ENCODE results near the gene CASP10.

CASP10 gene

GRCh38 chr2:201156036-201156435, 26.9 kb upstream of the CASP10 start:
- no peak for DNase-seq (ENCODE audit: extremely low read depth, insufficient read length)
- Histone ChIP-seq H3K36me3 (ENCODE audit: control insufficient read depth, insufficient read depth, low read length) (peaks cover 41% of the 10 kb centered on the region), H3K4me3 (replicated peaks; ENCODE audit: low read depth, low read length) (no peak overlapping the region), H3K27me3 (replicated peaks; ENCODE audit: control insufficient read depth, insufficient read depth, low read length) (no peaks in the 10 kb centered on the region)
- TF ChIP-seq CTCF (IDR thresholded peaks at IDR 0.05; ENCODE audit: insufficient read depth, low read length, poor library complexity, severe bottlenecking): no peak

GRCh38 chr2:201156640-201157039, 26.3 kb upstream of the CASP10 start:
- H3K4me3 ChIP-seq (replicated peaks; ENCODE audit: low read depth, low read length): no peak overlapping the region
- H3K27me3 ChIP-seq (replicated peaks; ENCODE audit: control insufficient read depth, insufficient read depth, low read length): no peaks in the 10 kb centered on the region
- no peak for TF ChIP-seq CTCF (IDR thresholded peaks at IDR 0.05; ENCODE audit: insufficient read depth, low read length, poor library complexity, severe bottlenecking)
- H3K36me3 ChIP-seq (ENCODE audit: control insufficient read depth, insufficient read depth, low read length): peaks cover 40% of the 10 kb centered on the region
- no peak for DNase-seq (ENCODE audit: extremely low read depth, insufficient read length)

GRCh38 chr2:201157694-201158093, 25.2 kb upstream of the CASP10 start:
- Histone ChIP-seq H3K4me3 (replicated peaks; ENCODE audit: low read depth, low read length) (no peak overlapping the region), H3K27me3 (replicated peaks; ENCODE audit: control insufficient read depth, insufficient read depth, low read length) (no peaks in the 10 kb centered on the region), H3K36me3 (ENCODE audit: control insufficient read depth, insufficient read depth, low read length) (peaks cover 41% of the 10 kb centered on the region)
- no peak for DNase-seq (ENCODE audit: extremely low read depth, insufficient read length)
- no peak for TF ChIP-seq CTCF (IDR thresholded peaks at IDR 0.05; ENCODE audit: insufficient read depth, low read length, poor library complexity, severe bottlenecking)

- DNase-seq (ENCODE audit: extremely low read depth, insufficient read length): peak; percentile 59
- no peaks in the 10 kb centered on the region for H3K27me3 ChIP-seq (replicated peaks; ENCODE audit: control insufficient read depth, insufficient read depth, low read length)
- H3K36me3 ChIP-seq (ENCODE audit: control insufficient read depth, insufficient read depth, low read length): peaks cover 41% of the 10 kb centered on the region
- peak; percentile 62 for TF ChIP-seq CTCF (IDR thresholded peaks at IDR 0.05; ENCODE audit: insufficient read depth, low read length, poor library complexity, severe bottlenecking)
- H3K4me3 ChIP-seq (replicated peaks; ENCODE audit: low read depth, low read length): no peak overlapping the region
Observed at GRCh38 chr2:201158111-201158929, 24.6 kb upstream of the CASP10 start.

- no peak for DNase-seq (ENCODE audit: extremely low read depth, insufficient read length)
- Histone ChIP-seq H3K4me3 (replicated peaks; ENCODE audit: low read depth, low read length) (no peak overlapping the region), H3K36me3 (ENCODE audit: control insufficient read depth, insufficient read depth, low read length) (peaks cover 33% of the 10 kb centered on the region), H3K27me3 (replicated peaks; ENCODE audit: control insufficient read depth, insufficient read depth, low read length) (no peaks in the 10 kb centered on the region)
- no peak for TF ChIP-seq CTCF (IDR thresholded peaks at IDR 0.05; ENCODE audit: insufficient read depth, low read length, poor library complexity, severe bottlenecking)
Observed at GRCh38 chr2:201164166-201164565, 18.8 kb upstream of the CASP10 start.

Data from GM06990 (cell line).